HG03469 (cell line): ENCODE data around the gene DMXL1.

Source experiments
- ATAC-seq: cut with Tn5 transposase; IDR thresholded peaks from one replicate; pipeline ENCODE4 v1.9.1; 2021; ENCODE audit warnings: mild to moderate bottlenecking, moderate library complexity, moderate number of reproducible peaks; ENCODE audit not compliant: unreplicated experiment

DMXL1 gene

DNA sequence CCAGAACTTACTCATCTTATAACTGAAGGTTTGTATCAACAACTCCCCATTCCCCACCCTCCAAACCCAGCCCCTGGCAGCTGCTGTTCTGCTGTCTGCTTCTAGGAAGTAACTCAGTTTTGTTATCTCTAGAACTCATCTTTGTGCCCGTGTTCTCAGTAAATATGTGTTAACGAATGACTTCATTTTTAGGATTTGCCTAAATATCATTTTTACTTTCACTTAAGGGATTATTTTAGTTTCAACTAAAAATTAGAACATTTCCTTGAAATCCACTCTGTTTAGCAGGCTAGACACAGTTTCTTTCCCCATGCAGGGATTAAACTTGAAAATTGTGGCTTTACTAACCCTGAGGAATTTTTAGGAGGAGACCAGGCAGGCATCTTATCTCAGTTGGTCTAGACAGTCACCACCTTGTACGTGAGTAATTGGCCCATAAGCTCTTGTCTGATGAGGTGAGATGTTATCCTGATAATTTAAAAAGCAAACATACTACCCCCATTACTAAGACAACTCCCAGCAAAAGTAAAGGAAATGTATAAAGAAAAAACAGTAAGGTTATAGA is 216.7 kb downstream of the DMXL1 start:
- ATAC-seq: peak; percentile 27

DNA sequence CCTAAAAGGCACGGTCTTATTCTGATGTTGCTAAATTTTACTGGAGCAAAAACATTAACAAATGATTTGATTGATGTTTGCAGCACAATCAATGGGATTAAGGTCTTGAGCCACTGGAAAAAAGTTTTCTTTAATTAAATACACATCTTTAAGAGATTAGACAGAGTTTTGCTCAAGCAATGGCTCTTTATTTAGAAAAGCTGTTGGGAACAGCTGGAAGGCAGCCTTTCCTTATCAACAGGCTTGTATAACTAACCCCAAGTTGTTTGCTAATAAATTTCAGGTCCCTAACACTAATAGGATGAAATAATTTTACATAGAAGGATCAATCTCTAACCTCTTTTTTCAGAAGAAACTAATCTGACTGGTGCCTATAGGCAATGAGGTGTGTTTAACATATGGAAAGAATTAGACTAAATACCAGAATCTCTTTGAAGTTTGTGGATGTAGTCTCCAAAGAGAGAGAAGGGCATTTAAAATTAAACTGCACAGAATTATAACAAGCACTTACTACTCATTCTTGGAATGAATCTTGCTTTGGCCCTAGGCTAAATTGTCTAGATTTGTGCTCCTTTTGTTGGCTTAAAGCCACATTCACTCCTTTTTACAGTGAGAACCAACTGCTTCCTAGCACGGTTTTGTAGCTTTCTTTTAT is 217.6 kb downstream of the DMXL1 start:
- ATAC-seq: no peak

DNA sequence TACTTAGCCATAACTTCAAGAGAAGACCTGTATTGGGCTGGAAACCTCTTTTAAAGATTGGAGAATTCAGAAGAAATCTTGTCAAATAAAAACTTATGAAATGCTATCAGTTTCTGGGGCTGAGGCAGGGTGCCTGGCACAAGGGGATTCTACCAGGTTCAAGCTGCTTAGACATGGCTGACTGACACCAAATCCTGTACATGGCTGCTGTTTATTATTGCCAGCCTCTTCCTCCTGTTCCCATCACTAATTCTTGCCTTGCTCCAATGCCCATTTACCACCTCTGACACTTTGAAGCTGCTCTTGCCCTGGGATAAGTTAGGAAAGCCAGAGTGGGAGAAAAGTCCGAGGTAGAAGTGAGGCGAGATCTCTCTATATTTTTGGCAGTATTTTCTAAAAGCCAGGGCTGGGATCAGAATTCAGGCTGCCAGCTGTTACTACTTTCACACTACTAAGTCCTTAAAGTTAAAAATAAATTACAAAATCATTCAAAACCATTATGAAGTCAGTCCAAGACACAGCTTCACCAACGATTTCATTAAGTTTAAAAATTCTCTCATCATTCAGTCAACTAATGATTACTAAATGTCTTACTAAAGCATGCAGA is 218.7 kb downstream of the DMXL1 start:
- ATAC-seq: no peak

DNA sequence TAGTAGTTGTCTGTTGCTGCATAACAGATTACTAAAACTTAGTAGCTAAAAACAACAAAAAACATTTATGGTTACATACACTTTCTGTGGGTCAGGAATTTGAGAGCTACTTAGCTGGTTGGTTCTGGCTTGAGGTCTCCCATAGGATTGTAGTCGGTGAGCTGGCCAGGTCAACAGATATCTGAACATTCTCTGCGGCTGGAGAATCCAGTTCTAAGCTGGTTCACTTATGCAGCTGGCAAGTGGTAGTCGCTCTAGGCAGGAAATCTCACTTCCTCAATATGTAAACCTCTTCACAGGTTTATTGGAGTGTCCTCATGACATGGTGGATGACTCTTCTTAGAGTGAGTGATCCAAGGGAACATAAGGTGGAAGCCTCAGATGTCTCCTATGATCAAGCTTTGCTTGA is 219.3 kb downstream of the DMXL1 start:
- peak; percentile 82 for ATAC-seq

DNA sequence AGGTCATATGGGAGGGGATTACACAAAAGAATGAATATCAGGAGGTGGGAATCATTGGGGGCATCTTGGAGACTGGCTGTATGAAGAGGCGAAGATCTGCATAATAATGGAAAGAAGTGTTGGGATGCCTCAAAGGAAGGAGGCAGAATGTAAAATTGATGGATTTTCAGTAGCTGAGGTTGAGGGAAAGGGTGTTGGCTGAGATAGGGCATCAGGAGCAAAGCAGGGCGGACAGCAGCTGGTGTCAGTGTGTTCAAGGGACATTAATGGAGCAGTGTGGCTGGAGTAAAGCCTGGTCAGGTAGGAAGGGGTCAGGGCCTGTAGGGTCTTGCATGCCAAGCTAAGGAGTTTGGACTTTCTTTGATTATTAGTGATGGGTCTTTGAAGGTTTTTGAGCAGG is 219.7 kb downstream of the DMXL1 start:
- ATAC-seq: no peak

DNA sequence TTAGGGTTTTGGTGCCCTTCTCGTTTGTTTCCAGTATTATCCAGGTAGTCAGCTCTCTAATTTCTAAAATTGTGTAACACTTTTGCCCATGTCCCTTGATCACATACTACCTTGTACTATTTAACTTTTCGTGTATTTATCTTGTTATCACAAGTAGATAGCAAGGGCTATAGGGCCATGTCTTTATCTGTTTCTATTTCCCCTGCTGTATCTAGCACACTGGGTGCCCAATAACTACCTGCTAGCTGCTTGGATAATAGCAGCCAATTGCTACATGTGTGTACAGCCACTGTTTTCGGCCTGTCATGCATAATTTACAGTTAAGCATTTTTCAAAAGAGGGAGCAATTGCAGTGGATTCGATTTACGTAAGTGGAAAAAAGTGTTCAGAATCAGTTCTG is 220.2 kb downstream of the DMXL1 start:
- ATAC-seq: no peak

DNA sequence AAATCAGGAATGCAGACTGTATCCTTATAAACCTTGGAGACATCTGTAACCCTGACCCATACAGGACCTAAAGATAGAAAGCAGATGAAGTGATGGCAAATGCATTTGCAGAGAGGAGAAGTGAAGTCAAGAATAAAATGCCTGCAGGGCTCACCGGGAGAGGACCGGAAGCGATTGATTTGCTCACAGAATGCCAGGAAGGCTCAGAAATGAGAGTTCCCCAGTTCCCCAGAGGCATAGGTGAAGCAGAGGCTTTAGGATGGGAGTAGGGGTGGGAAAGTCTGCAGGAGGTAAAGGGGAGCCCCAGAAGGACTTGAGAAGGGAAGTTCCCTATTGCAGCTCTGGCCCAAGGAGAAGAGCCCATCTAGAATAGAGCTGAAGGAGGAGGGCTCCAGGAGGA is 221.0 kb downstream of the DMXL1 start:
- no peak for ATAC-seq

DNA sequence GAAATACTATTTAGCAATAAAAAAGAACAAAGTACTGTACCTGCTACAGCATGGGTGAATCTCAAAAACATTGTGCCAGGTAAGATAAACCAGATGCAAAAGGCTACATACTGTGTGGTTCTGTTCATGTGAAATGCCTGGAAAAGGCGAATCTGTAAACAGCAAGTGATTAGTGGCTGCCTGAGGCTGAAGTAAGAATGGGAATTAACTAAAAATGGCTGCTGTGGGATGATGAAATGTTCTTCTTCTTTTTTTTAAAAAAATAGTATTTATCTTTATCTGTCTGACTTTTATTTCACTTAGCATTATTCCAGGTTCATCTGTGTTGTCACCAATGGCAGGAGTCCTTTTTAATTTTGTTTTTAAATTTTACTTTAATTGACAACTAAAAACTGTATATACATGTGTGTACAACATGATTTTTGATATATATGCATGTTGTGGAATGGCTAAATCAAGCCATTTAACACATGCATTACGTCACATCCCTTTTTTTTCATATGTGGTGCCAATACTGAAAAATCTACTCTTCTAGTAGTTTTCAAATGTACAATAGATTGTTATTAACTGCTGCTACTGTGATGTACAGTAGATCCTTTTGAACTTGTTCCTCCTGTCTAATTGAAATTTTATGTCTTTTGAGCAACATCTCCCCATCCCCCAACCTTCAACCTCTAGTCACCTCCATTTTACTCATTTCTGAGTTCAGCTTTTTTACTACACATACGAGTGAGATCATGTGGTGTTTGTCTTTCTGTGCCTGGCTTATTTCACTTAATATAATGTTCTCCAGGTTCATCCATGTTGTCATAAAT is 222.0 kb downstream of the DMXL1 start:
- ATAC-seq: no peak

DNA sequence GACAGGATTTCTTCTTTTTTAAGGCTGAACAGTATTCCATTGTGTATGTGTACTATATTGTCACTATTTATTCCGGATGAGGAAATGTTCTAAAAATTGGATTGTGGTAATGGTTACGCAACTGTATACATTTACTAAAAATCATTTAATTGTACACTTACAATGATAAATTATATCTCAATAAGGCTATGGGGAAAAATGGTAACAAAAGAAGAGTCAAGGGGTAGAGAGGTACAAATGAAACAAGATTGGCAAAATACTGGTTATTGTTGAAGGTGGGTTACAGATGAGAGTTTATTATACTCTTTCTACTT is 222.6 kb downstream of the DMXL1 start:
- ATAC-seq: no peak
